Panc1 (cell line): ENCODE results near the gene TMEM41B. TPM values are rescaled to one million over a fixed set of nuclear protein-coding genes. Genes with fewer than 3 reads are reported as not detected.

ENCODE experiments used
- ATAC-seq: fragments of 200-7000 bp; cut with Tn5 transposase; 2 replicates; pipeline ENCODE4 v1.9.1; 2020; ENCODE audit warnings: mild to moderate bottlenecking, moderate library complexity
- BruUV-seq: library from RNA; stranded (reverse); fragments of 400-500 nt; replicated peaks from 2 replicates; lab custom pipeline; 2021; lab: Mats Ljungman, UMichigan
- CTCF ChIA-PET: fragments of 300-600 bp; sonication (Branson Sonifier 250); formaldehyde crosslinking; loops from one replicate; lab custom pipeline; 2022; ENCODE audit warnings: antibody characterized with exemption; lab: Charles Lee
- POLR2A ChIA-PET: fragments of 300-600 bp; sonication (Branson Sonifier 250); formaldehyde crosslinking; loops from one replicate; lab custom pipeline; 2022; ENCODE audit warnings: antibody characterized with exemption; lab: Charles Lee
- DNase-seq: peaks from one replicate; pipeline ENCODE4 v3.0.0-alpha.2; 2010; ENCODE audit warnings: low read depth, low spot score
- H3K27ac ChIP-seq: 2 replicates; pipeline ENCODE4 v1.5.1; 2011; ENCODE audit warnings: mild to moderate bottlenecking, low read length, inconsistent platforms
- H3K27me3 ChIP-seq: fragments of 200-500 bp; sonication (Bioruptor generic); 2 replicates; pipeline ENCODE4 v1.6.0; 2014; ENCODE audit warnings: low read length, inconsistent platforms; ENCODE audit not compliant: control insufficient read depth, insufficient read depth
- H3K36me3 ChIP-seq: fragments of 200-500 bp; sonication (Bioruptor generic); 2 replicates; pipeline ENCODE4 v1.5.1; 2014; ENCODE audit warnings: inconsistent platforms, mild to moderate bottlenecking, low read length, moderate library complexity; ENCODE audit not compliant: control insufficient read depth, insufficient read depth
- H3K4me1 ChIP-seq: 2 replicates; pipeline ENCODE4 v1.5.1; 2011; ENCODE audit warnings: inconsistent platforms, mild to moderate bottlenecking, low read length, moderate library complexity; ENCODE audit not compliant: control insufficient read depth, insufficient read depth
- H3K4me3 ChIP-seq, 2 experiments: 2 replicates each; pipeline ENCODE4 v1.5.1; 2011 to 2012; ENCODE audit warnings: low read depth in 2 of 2, low read length in 2 of 2, mild to moderate bottlenecking in 2 of 2, inconsistent platforms in 1 of 2, moderate library complexity in 1 of 2
- H3K9me3 ChIP-seq: fragments of 200-500 bp; sonication (Bioruptor generic); 2 replicates; pipeline ENCODE4 v1.5.1; 2014; ENCODE audit warnings: low read depth, mild to moderate bottlenecking, inconsistent platforms, low read length, moderate library complexity; ENCODE audit not compliant: control insufficient read depth, insufficient read depth
- POLR2AphosphoS5 ChIP-seq: IDR thresholded peaks from 2 replicates; pipeline ENCODE4 v1.6.1; 2012; ENCODE audit warnings: mild to moderate bottlenecking, low read depth, low read length, moderate library complexity
- SIN3A ChIP-seq: IDR thresholded peaks from 2 replicates; pipeline ENCODE4 v1.6.1; 2012; ENCODE audit warnings: low read depth, mild to moderate bottlenecking, low read length, moderate library complexity, borderline replicate concordance; ENCODE audit not compliant: insufficient read depth
- TCF7L2 ChIP-seq: IDR thresholded peaks from 2 replicates; pipeline ENCODE4 v1.6.1; 2011; ENCODE audit warnings: mild to moderate bottlenecking, low read depth, low read length, inconsistent platforms
- in situ Hi-C: cut with HindIII; loops from 2 replicates; pipeline ENCODE4 v1.10.0; 2016; ENCODE audit warnings: low sequenced_read_pairs, low pct_unique_long_range_greater_than_20kb
- intact Hi-C: fragments of 100-400 bp; cut with micrococcal nuclease; formaldehyde crosslinking; loops from one replicate; pipeline ENCODE4 v1.10.0; 2022; ENCODE audit not compliant: unreplicated experiment
- total RNA-seq: library from RNA; stranded (reverse); gene quantifications from one replicate; pipeline ENCODE4 v1.2.1, GENCODE V29; 2021; ENCODE audit not compliant: unreplicated experiment
- TF ChIP-seq, protein P1 (sequence below), 2 experiments: IDR thresholded peaks; 2 replicates each; pipeline ENCODE4 v1.6.1; 2011 to 2012; ENCODE audit warnings: low read depth in 2 of 2, control low read depth in 1 of 2, low read length in 1 of 2, mild to moderate bottlenecking in 1 of 2, moderate library complexity in 1 of 2; ENCODE audit not compliant: insufficient read depth in 1 of 2
- TF ChIP-seq, protein P2 (sequence below): fragments of 450-650 bp; IDR thresholded peaks from 2 replicates; pipeline ENCODE4 v1.5.1; 2017; ENCODE audit warnings: mild to moderate bottlenecking

TMEM41B gene
- total RNA-seq, 1 experiment from 2014 or later: 126 TPM

DNA sequence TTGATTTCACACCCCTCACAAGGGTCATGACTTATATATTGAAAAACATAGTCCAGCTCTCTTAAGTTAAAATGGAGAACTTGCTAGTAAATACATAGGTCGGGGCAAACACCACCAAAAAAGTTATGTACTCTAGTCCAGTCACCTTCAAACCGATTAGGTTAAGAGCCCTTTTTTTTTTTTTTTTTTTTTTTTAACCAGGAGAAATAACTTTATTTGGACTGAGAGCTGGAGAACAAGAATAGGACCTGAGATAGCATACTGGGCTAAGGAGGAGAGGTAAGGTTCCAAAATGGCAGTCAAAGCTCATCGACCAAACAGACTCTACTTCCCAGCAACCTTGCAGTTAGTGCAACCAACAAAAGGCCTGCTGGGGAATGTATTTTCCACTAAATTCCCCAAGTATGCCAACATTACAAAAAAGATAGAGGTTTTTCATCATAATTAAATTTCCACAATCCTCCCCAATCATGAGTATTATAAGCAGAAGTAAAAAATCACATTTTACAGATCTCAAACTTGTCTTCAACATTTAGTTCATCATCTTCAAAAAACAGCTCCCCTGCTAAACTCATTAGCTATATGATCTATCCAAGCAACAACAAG is 3.8 kb downstream of the TMEM41B start:
- no TSS peak for BruUV-seq
- no peaks in the 10 kb centered on the region for H3K9me3 ChIP-seq
- peaks cover 21% of the 10 kb centered on the region; the same call in 1 of the 2 replicates for H3K4me1 ChIP-seq
- no peaks in the 10 kb centered on the region for H3K27me3 ChIP-seq
- ATAC-seq: no peak
- H3K36me3 ChIP-seq: no peaks in the 10 kb centered on the region; the same call in 1 of the 2 replicates
- POLR2A ChIA-PET: interaction anchor here (0.6 to 0.7 kb wide), 2 partner anchors 75 to 98 kb away, joined by 5 read pairs; no protein-coding TSS in a partner anchor
- TF ChIP-seq, protein P1, sequence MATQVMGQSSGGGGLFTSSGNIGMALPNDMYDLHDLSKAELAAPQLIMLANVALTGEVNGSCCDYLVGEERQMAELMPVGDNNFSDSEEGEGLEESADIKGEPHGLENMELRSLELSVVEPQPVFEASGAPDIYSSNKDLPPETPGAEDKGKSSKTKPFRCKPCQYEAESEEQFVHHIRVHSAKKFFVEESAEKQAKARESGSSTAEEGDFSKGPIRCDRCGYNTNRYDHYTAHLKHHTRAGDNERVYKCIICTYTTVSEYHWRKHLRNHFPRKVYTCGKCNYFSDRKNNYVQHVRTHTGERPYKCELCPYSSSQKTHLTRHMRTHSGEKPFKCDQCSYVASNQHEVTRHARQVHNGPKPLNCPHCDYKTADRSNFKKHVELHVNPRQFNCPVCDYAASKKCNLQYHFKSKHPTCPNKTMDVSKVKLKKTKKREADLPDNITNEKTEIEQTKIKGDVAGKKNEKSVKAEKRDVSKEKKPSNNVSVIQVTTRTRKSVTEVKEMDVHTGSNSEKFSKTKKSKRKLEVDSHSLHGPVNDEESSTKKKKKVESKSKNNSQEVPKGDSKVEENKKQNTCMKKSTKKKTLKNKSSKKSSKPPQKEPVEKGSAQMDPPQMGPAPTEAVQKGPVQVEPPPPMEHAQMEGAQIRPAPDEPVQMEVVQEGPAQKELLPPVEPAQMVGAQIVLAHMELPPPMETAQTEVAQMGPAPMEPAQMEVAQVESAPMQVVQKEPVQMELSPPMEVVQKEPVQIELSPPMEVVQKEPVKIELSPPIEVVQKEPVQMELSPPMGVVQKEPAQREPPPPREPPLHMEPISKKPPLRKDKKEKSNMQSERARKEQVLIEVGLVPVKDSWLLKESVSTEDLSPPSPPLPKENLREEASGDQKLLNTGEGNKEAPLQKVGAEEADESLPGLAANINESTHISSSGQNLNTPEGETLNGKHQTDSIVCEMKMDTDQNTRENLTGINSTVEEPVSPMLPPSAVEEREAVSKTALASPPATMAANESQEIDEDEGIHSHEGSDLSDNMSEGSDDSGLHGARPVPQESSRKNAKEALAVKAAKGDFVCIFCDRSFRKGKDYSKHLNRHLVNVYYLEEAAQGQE (IDR thresholded peaks at IDR 0.05; ENCODE audit: insufficient read depth in 1 of 2, low read depth in 2 of 2, low read length in 1 of 2): no peak
- TF ChIP-seq, protein P2, sequence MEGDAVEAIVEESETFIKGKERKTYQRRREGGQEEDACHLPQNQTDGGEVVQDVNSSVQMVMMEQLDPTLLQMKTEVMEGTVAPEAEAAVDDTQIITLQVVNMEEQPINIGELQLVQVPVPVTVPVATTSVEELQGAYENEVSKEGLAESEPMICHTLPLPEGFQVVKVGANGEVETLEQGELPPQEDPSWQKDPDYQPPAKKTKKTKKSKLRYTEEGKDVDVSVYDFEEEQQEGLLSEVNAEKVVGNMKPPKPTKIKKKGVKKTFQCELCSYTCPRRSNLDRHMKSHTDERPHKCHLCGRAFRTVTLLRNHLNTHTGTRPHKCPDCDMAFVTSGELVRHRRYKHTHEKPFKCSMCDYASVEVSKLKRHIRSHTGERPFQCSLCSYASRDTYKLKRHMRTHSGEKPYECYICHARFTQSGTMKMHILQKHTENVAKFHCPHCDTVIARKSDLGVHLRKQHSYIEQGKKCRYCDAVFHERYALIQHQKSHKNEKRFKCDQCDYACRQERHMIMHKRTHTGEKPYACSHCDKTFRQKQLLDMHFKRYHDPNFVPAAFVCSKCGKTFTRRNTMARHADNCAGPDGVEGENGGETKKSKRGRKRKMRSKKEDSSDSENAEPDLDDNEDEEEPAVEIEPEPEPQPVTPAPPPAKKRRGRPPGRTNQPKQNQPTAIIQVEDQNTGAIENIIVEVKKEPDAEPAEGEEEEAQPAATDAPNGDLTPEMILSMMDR: no peak
- no peak for TF ChIP-seq SIN3A
- no peak for TF ChIP-seq TCF7L2
- no peak for TF ChIP-seq POLR2AphosphoS5
- CTCF ChIA-PET: interaction anchor here (0.6 to 1.0 kb wide), 3 partner anchors 65 to 151 kb away, joined by 6 to 8 read pairs (median 7); no protein-coding TSS in a partner anchor
- intact Hi-C loops (no loop called here), in situ Hi-C loops (no loop called here)
- H3K27ac ChIP-seq: no peak overlapping the region
- H3K4me3 ChIP-seq: no peak overlapping the region
- DNase-seq: no peak

DNA sequence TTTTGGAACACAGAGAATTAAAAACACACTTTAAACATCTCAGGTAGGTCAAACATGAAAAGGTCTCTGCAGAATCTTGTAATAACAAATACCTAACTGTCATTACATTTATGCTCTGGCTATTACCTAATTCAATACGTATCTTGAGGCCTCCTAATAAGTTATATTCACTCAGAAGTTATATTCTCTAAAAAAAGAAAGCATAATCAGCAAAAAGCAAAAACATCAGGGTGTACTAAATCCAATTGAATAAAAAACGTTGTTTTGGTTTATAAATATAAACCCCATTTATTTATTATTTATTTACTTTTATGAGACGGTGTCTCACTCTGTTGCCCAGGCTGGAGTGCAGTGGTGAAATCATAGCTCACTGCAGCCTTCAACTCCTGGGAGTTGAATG is 10.2 kb downstream of the TMEM41B start:
- H3K36me3 ChIP-seq: no peaks in the 10 kb centered on the region
- TF ChIP-seq POLR2AphosphoS5 (no peak), SIN3A (no peak), TCF7L2 (no peak)
- TF ChIP-seq, protein P1 (IDR thresholded peaks at IDR 0.05; ENCODE audit: insufficient read depth in 1 of 2, low read depth in 2 of 2, low read length in 1 of 2): no peak
- TF ChIP-seq, protein P2: no peak
- DNase-seq (no peak), ATAC-seq (no peak)
- no peaks in the 10 kb centered on the region for H3K27me3 ChIP-seq
- ChIA-PET CTCF (no interaction called here), POLR2A (interaction anchor here (0.6 kb wide), 1 partner anchor 392 kb away, joined by 9 read pairs; no protein-coding TSS in a partner anchor)
- no peaks in the 10 kb centered on the region for H3K4me1 ChIP-seq
- no peaks in the 10 kb centered on the region for H3K9me3 ChIP-seq
- H3K4me3 ChIP-seq: no peak overlapping the region
- no TSS peak for BruUV-seq
- H3K27ac ChIP-seq: no peak overlapping the region
- in situ Hi-C loops (no loop called here), intact Hi-C loops (no loop called here)
